Osteoblast (primary cell): ENCODE measurements around the gene HMOX1. TPM values are rescaled to one million over a fixed set of nuclear protein-coding genes. Genes with fewer than 3 reads are reported as not detected.

Experiments
- DNase-seq: peaks from one replicate; pipeline ENCODE4 v3.0.0; 2011; ENCODE audit warnings: low spot score, mixed read lengths; ENCODE audit not compliant: insufficient read length; ENCODE audit errors: missing footprints
- H2AFZ ChIP-seq: 2 replicates; pipeline ENCODE4 v1.6.0; 2011; ENCODE audit warnings: mild to moderate bottlenecking, low read length
- H3K27ac ChIP-seq: 2 replicates; pipeline ENCODE4 v1.5.1; 2011; ENCODE audit warnings: mild to moderate bottlenecking, low read depth, low read length, moderate library complexity
- H3K27me3 ChIP-seq: 2 replicates; pipeline ENCODE4 v1.6.0; 2012; ENCODE audit warnings: mild to moderate bottlenecking, control low read depth, inconsistent platforms, low read length, moderate library complexity; ENCODE audit not compliant: insufficient read depth
- H3K36me3 ChIP-seq: 2 replicates; pipeline ENCODE4 v1.5.1; 2011; ENCODE audit warnings: mild to moderate bottlenecking, low read length, control low read depth, moderate library complexity; ENCODE audit not compliant: insufficient read depth
- H3K4me1 ChIP-seq: 2 replicates; pipeline ENCODE4 v1.5.1; 2011; ENCODE audit warnings: mild to moderate bottlenecking, low read length, control low read depth, moderate library complexity; ENCODE audit not compliant: insufficient read depth
- H3K4me2 ChIP-seq: 2 replicates; pipeline ENCODE4 v1.6.0; 2011; ENCODE audit warnings: mild to moderate bottlenecking, low read length; ENCODE audit not compliant: insufficient read depth
- H3K4me3 ChIP-seq: fragments of 200-600 bp; sonication (generic); 3 replicates; pipeline ENCODE4 v1.5.1; 2012; ENCODE audit warnings: mild to moderate bottlenecking, low read length, inconsistent platforms; ENCODE audit not compliant: insufficient read depth
- H3K79me2 ChIP-seq: 2 replicates; pipeline ENCODE4 v1.6.0; 2012; ENCODE audit warnings: mild to moderate bottlenecking, low read length, control low read depth, inconsistent platforms; ENCODE audit not compliant: insufficient read depth
- H3K9me3 ChIP-seq: 2 replicates; pipeline ENCODE4 v1.5.1; 2011; ENCODE audit warnings: low read depth, low read length, control low read depth
- H4K20me1 ChIP-seq: 2 replicates; pipeline ENCODE4 v1.6.0; 2012; ENCODE audit warnings: mild to moderate bottlenecking, low read length, control low read depth; ENCODE audit not compliant: insufficient read depth
- CTCF ChIP-seq: IDR thresholded peaks from 2 replicates; pipeline ENCODE4 v1.5.1; 2011; ENCODE audit warnings: mild to moderate bottlenecking, low read depth, low read length, moderate library complexity; ENCODE audit errors: extremely low read depth
- total RNA-seq: library from RNA; depleted of rRNA; stranded (reverse); fragments of >200 nt; gene quantifications from 2 replicates; pipeline ENCODE4 v1.2.3, GENCODE V29; 2012

Gene HMOX1
- total RNA-seq, 1 donor: 475 TPM

GRCh38 chr22:35345808-35346505 is 34.9 kb upstream of the HMOX1 start:
- Histone ChIP-seq H4K20me1 (no peaks in the 10 kb centered on the region), H3K27me3 (no peaks in the 10 kb centered on the region), H3K4me2 (no peak overlapping the region), H3K9me3 (no peaks in the 10 kb centered on the region), H3K4me1 (peaks cover 4% of the 10 kb centered on the region), H2AFZ (no peak overlapping the region), H3K4me3 (no peak overlapping the region), H3K27ac (no peak overlapping the region), H3K36me3 (peaks cover 64% of the 10 kb centered on the region), H3K79me2 (no peaks in the 10 kb centered on the region)
- peak; percentile 32 for DNase-seq
- no peak for TF ChIP-seq CTCF

GRCh38 chr22:35346596-35347220 is 34.2 kb upstream of the HMOX1 start:
- H3K4me3 ChIP-seq: no peak overlapping the region
- no peaks in the 10 kb centered on the region for H4K20me1 ChIP-seq
- H2AFZ ChIP-seq: no peak overlapping the region
- no peak overlapping the region for H3K4me2 ChIP-seq
- no peaks in the 10 kb centered on the region for H3K27me3 ChIP-seq
- peaks cover 56% of the 10 kb centered on the region for H3K36me3 ChIP-seq
- no peak overlapping the region for H3K27ac ChIP-seq
- no peak for TF ChIP-seq CTCF
- no peaks in the 10 kb centered on the region for H3K9me3 ChIP-seq
- H3K79me2 ChIP-seq: no peaks in the 10 kb centered on the region
- DNase-seq: peak; percentile 39
- peaks cover 8% of the 10 kb centered on the region for H3K4me1 ChIP-seq

- peak; percentile 38 for DNase-seq
- H3K4me1 ChIP-seq: peaks cover 14% of the 10 kb centered on the region
- H3K36me3 ChIP-seq: peaks cover 49% of the 10 kb centered on the region
- no peak overlapping the region for H3K4me2 ChIP-seq
- no peaks in the 10 kb centered on the region for H3K27me3 ChIP-seq
- no peaks in the 10 kb centered on the region for H4K20me1 ChIP-seq
- no peaks in the 10 kb centered on the region for H3K9me3 ChIP-seq
- H3K79me2 ChIP-seq: no peaks in the 10 kb centered on the region
- H3K4me3 ChIP-seq: no peak overlapping the region
- TF ChIP-seq CTCF: no peak
- no peak overlapping the region for H2AFZ ChIP-seq
- no peak overlapping the region for H3K27ac ChIP-seq
These were observed 33.4 kb upstream of the HMOX1 start for GRCh38 chr22:35347462-35347861.

GRCh38 chr22:35348026-35348590 is 32.8 kb upstream of the HMOX1 start:
- Histone ChIP-seq H3K4me2 (no peak overlapping the region), H3K27me3 (no peaks in the 10 kb centered on the region), H3K4me3 (no peak overlapping the region), H3K9me3 (no peaks in the 10 kb centered on the region), H2AFZ (no peak overlapping the region), H3K79me2 (no peaks in the 10 kb centered on the region), H3K27ac (no peak overlapping the region), H3K4me1 (peaks cover 18% of the 10 kb centered on the region), H3K36me3 (peaks cover 43% of the 10 kb centered on the region), H4K20me1 (no peaks in the 10 kb centered on the region)
- peak; percentile 47 for DNase-seq
- TF ChIP-seq CTCF: no peak
